Prostate gland (tissue), 2 donors: Measurements from ENCODE around the gene MYLK4.

ENCODE experiments used
- CTCF ChIP-seq, 4 experiments: fragments of 200-600 bp in 2 of 4; fragments of 450-650 bp in 2 of 4; sonication (generic) in 2 of 4; IDR thresholded peaks; 1 replicate in 3 of 4; 2 replicates in 1 of 4; pipeline ENCODE4 v1.5.1; 2016 to 2019; ENCODE audit warnings: antibody characterized with exemption in 4 of 4, mild to moderate bottlenecking in 2 of 4, moderate library complexity in 2 of 4
- POLR2AphosphoS5 ChIP-seq: sonication (generic); formaldehyde crosslinking; IDR thresholded peaks from one replicate; pipeline ENCODE4 v1.6.1; 2017; ENCODE audit warnings: antibody characterized with exemption

- TF ChIP-seq CTCF (IDR thresholded peaks at IDR 0.05), result no peak
- TF ChIP-seq POLR2AphosphoS5, result no peak
Observed at GRCh38 chr6:2715737-2716136, 35.0 kb downstream of the MYLK4 start.
